GM23338 (cell line): ENCODE results near the gene DPP10. TPM values are rescaled to one million over a fixed set of nuclear protein-coding genes. Genes with fewer than 3 reads are reported as not detected.

ENCODE experiments used
- ATAC-seq: fragments of 200-7000 bp; cut with Tn5 transposase; 3 replicates; pipeline ENCODE4 v1.9.1; 2020
- DNase-seq: peaks from one replicate; pipeline ENCODE4 v3.0.0-alpha.2; 2015; ENCODE audit warnings: low spot score
- H2AFZ ChIP-seq: fragments of 200-600 bp; sonication (generic); 2 replicates; pipeline ENCODE4 v1.8.0; 2016; ENCODE audit warnings: antibody characterized with exemption, mild to moderate bottlenecking, moderate library complexity
- H3F3A ChIP-seq: fragments of 200-600 bp; sonication (generic); replicated peaks from 2 replicates; pipeline ENCODE4 v1.8.0; 2017; ENCODE audit warnings: antibody characterized with exemption, mixed run types, low read depth
- H3K27ac ChIP-seq: fragments of 200-600 bp; sonication (generic); 2 replicates; pipeline ENCODE4 v1.6.1; 2016; ENCODE audit warnings: low read depth
- H3K27me3 ChIP-seq: fragments of 200-600 bp; sonication (generic); 2 replicates; pipeline ENCODE4 v1.8.0; 2016; ENCODE audit warnings: mild to moderate bottlenecking, mixed run types, moderate library complexity; ENCODE audit not compliant: insufficient read depth
- H3K36me3 ChIP-seq: fragments of 200-600 bp; sonication (generic); 2 replicates; pipeline ENCODE4 v1.8.0; 2016; ENCODE audit warnings: mild to moderate bottlenecking; ENCODE audit not compliant: insufficient read depth
- H3K4me1 ChIP-seq: fragments of 200-600 bp; sonication (generic); 2 replicates; pipeline ENCODE4 v1.8.0; 2016; ENCODE audit warnings: mild to moderate bottlenecking, moderate library complexity; ENCODE audit not compliant: insufficient read depth
- H3K4me2 ChIP-seq: fragments of 200-600 bp; sonication (generic); 2 replicates; pipeline ENCODE4 v1.7.1; 2017; ENCODE audit warnings: mixed run types
- H3K4me3 ChIP-seq: fragments of 200-600 bp; sonication (generic); 2 replicates; pipeline ENCODE4 v1.6.1; 2016; ENCODE audit warnings: mixed run types
- H3K79me2 ChIP-seq: fragments of 200-600 bp; sonication (generic); replicated peaks from 2 replicates; pipeline ENCODE4 v1.8.0; 2017; ENCODE audit warnings: mild to moderate bottlenecking; ENCODE audit not compliant: insufficient read depth
- H3K9me2 ChIP-seq: fragments of 200-600 bp; sonication (generic); 2 replicates; pipeline ENCODE4 v1.8.0; 2017; ENCODE audit not compliant: insufficient read depth
- H4K20me1 ChIP-seq: fragments of 200-600 bp; sonication (generic); replicated peaks from 2 replicates; pipeline ENCODE4 v1.8.0; 2017; ENCODE audit warnings: mild to moderate bottlenecking; ENCODE audit not compliant: insufficient read depth
- H3K27ac Mint-ChIP-seq: 2 replicates; pipeline ENCODE4 v1.8.0; 2020; ENCODE audit warnings: inconsistent platforms, mild to moderate bottlenecking, moderate library complexity, mixed read lengths
- H3K27me3 Mint-ChIP-seq: 3 replicates; pipeline ENCODE4 v1.8.0; 2022; ENCODE audit warnings: low read depth, mild to moderate bottlenecking, moderate library complexity, mixed read lengths, inconsistent platforms; ENCODE audit not compliant: insufficient read depth, poor library complexity
- H3K36me3 Mint-ChIP-seq: 3 replicates; pipeline ENCODE4 v1.8.0; 2021; ENCODE audit warnings: low read depth, mild to moderate bottlenecking, inconsistent platforms, moderate library complexity, mixed read lengths
- H3K4me1 Mint-ChIP-seq: 3 replicates; pipeline ENCODE4 v1.8.0; 2020; ENCODE audit warnings: mild to moderate bottlenecking, inconsistent platforms, mixed read lengths
- H3K4me3 Mint-ChIP-seq: 3 replicates; pipeline ENCODE4 v1.8.0; 2021; ENCODE audit warnings: moderate library complexity, mild to moderate bottlenecking, inconsistent platforms, mixed read lengths
- H3K9me3 Mint-ChIP-seq: 3 replicates; pipeline ENCODE4 v1.8.0; 2020; ENCODE audit warnings: moderate library complexity, mild to moderate bottlenecking, inconsistent platforms, mixed read lengths
- CREB1 ChIP-seq: fragments of 250-450 bp; sonication (Bioruptor Pico); IDR thresholded peaks from 2 replicates; pipeline ENCODE4 v1.5.0; 2020; ENCODE audit warnings: low read depth, mild to moderate bottlenecking, moderate library complexity
- ETS1 ChIP-seq: IDR thresholded peaks from 2 replicates; pipeline ENCODE4 v1.6.1; 2016; ENCODE audit warnings: antibody characterized with exemption
- EZH2 ChIP-seq: fragments of 200-600 bp; sonication (generic); IDR thresholded peaks from one replicate; pipeline ENCODE4 v1.8.0; 2017; ENCODE audit warnings: antibody characterized with exemption, mild to moderate bottlenecking, low read depth; ENCODE audit not compliant: unreplicated experiment
- EZH2phosphoT487 ChIP-seq: fragments of 200-600 bp; sonication (generic); IDR thresholded peaks from one replicate; pipeline ENCODE4 v1.8.1; 2018; ENCODE audit warnings: antibody characterized with exemption; ENCODE audit not compliant: unreplicated experiment
- JUNB ChIP-seq: IDR thresholded peaks from one replicate; pipeline ENCODE4 v1.6.1; 2016; ENCODE audit warnings: antibody characterized with exemption; ENCODE audit not compliant: unreplicated experiment
- NANOG ChIP-seq: IDR thresholded peaks from 2 replicates; pipeline ENCODE4 v1.6.1; 2016; ENCODE audit warnings: antibody characterized with exemption, borderline replicate concordance
- POLR2AphosphoS5 ChIP-seq: IDR thresholded peaks from 2 replicates; pipeline ENCODE4 v1.6.1; 2016; ENCODE audit warnings: antibody characterized with exemption, low read depth
- REST ChIP-seq: IDR thresholded peaks from one replicate; pipeline ENCODE4 v1.6.1; 2018; ENCODE audit warnings: antibody characterized with exemption; ENCODE audit not compliant: unreplicated experiment
- STAT1 ChIP-seq: IDR thresholded peaks from one replicate; pipeline ENCODE4 v1.6.1; 2016; ENCODE audit warnings: antibody characterized with exemption; ENCODE audit not compliant: unreplicated experiment
- ZNF114 ChIP-seq: fragments of 250-450 bp; sonication (Bioruptor Pico); IDR thresholded peaks from 2 replicates; pipeline ENCODE4 v1.5.0; 2020; ENCODE audit warnings: mild to moderate bottlenecking, moderate library complexity
- ZNF331 ChIP-seq: fragments of 250-450 bp; sonication (Bioruptor Pico); IDR thresholded peaks from 2 replicates; pipeline ENCODE4 v1.5.0; 2020; ENCODE audit warnings: low read depth, mild to moderate bottlenecking, moderate library complexity
- polyA plus RNA-seq: library from polyadenylated mRNA; unstranded; fragments of >200 nt; fragmentation: Nextera tagmentation; extraction: Ambion mirVana; gene quantifications from 2 replicates; pipeline ENCODE4 v1.2.1, GENCODE V29; 2016
- total RNA-seq: library from RNA; depleted of rRNA; stranded (reverse); fragments of >200 nt; shearing (Covaris generic); gene quantifications from 2 replicates; pipeline ENCODE4 v1.2.3, GENCODE V29; 2014
- TF ChIP-seq, protein P1 (sequence below), 2 experiments: fragments of 200-600 bp in 1 of 2; sonication (generic) in 1 of 2; conservative IDR thresholded peaks; 2 replicates each; pipeline versions ENCODE4 v1.5.1 to v1.6.1; 2016 to 2017; ENCODE audit warnings: antibody characterized with exemption in 2 of 2, low read depth in 2 of 2, mild to moderate bottlenecking in 2 of 2, moderate library complexity in 1 of 2
- TF ChIP-seq, protein P2 (sequence below): fragments of 250-450 bp; sonication (Bioruptor Pico); IDR thresholded peaks from 2 replicates; pipeline ENCODE4 v1.5.0; 2020; ENCODE audit warnings: mild to moderate bottlenecking, moderate library complexity

DPP10 gene
- total and polyA plus RNA-seq, 2 experiments from 2014 or later = 3.6 to 14.8 TPM

DNA sequence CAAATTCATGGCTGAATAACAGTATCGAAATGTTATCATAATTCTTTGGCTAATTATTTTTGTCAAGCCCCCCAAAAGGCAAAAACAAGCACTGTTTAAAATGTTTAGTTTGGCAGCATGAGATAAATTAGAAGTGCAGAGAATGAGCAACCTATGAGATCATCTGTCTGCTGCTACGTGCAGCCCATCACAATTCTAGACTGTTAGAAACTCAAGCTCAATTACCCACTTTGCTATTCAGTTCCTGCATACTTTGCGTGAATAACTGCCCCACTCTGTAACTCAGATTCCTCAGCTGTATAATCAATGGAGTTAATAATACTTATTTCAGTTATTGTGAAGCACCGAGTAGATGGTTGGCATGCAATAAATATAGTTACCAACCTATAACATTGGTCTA, 1181.9 kb downstream of the DPP10 start:
- Histone ChIP-seq H3K27ac (no peak overlapping the region), H3K27me3 (no peaks in the 10 kb centered on the region), H3K4me2 (no peak overlapping the region), H3K4me3 (no peak overlapping the region), H4K20me1 (no peaks in the 10 kb centered on the region), H3K79me2 (no peaks in the 10 kb centered on the region), H2AFZ (no peak overlapping the region), H3F3A (no peaks in the 10 kb centered on the region), H3K36me3 (no peaks in the 10 kb centered on the region), H3K4me1 (no peaks in the 10 kb centered on the region), H3K9me2 (no peaks in the 10 kb centered on the region)
- peaks cover 2% of the 10 kb centered on the region for H3K27me3 Mint-ChIP-seq
- TF ChIP-seq CREB1 (CRISPR knock-in tag) (no peak), POLR2AphosphoS5 (no peak), NANOG (no peak), ZNF331 (CRISPR knock-in tag) (no peak), REST (no peak), ZNF114 (CRISPR knock-in tag) (no peak), ETS1 (no peak), EZH2phosphoT487 (no peak), JUNB (no peak), EZH2 (no peak), STAT1 (no peak)
- TF ChIP-seq, protein P1, sequence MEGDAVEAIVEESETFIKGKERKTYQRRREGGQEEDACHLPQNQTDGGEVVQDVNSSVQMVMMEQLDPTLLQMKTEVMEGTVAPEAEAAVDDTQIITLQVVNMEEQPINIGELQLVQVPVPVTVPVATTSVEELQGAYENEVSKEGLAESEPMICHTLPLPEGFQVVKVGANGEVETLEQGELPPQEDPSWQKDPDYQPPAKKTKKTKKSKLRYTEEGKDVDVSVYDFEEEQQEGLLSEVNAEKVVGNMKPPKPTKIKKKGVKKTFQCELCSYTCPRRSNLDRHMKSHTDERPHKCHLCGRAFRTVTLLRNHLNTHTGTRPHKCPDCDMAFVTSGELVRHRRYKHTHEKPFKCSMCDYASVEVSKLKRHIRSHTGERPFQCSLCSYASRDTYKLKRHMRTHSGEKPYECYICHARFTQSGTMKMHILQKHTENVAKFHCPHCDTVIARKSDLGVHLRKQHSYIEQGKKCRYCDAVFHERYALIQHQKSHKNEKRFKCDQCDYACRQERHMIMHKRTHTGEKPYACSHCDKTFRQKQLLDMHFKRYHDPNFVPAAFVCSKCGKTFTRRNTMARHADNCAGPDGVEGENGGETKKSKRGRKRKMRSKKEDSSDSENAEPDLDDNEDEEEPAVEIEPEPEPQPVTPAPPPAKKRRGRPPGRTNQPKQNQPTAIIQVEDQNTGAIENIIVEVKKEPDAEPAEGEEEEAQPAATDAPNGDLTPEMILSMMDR (conservative IDR thresholded peaks at IDR 0.05; ENCODE audit: low read depth in 2 of 2) = no peak
- TF ChIP-seq, protein P2, sequence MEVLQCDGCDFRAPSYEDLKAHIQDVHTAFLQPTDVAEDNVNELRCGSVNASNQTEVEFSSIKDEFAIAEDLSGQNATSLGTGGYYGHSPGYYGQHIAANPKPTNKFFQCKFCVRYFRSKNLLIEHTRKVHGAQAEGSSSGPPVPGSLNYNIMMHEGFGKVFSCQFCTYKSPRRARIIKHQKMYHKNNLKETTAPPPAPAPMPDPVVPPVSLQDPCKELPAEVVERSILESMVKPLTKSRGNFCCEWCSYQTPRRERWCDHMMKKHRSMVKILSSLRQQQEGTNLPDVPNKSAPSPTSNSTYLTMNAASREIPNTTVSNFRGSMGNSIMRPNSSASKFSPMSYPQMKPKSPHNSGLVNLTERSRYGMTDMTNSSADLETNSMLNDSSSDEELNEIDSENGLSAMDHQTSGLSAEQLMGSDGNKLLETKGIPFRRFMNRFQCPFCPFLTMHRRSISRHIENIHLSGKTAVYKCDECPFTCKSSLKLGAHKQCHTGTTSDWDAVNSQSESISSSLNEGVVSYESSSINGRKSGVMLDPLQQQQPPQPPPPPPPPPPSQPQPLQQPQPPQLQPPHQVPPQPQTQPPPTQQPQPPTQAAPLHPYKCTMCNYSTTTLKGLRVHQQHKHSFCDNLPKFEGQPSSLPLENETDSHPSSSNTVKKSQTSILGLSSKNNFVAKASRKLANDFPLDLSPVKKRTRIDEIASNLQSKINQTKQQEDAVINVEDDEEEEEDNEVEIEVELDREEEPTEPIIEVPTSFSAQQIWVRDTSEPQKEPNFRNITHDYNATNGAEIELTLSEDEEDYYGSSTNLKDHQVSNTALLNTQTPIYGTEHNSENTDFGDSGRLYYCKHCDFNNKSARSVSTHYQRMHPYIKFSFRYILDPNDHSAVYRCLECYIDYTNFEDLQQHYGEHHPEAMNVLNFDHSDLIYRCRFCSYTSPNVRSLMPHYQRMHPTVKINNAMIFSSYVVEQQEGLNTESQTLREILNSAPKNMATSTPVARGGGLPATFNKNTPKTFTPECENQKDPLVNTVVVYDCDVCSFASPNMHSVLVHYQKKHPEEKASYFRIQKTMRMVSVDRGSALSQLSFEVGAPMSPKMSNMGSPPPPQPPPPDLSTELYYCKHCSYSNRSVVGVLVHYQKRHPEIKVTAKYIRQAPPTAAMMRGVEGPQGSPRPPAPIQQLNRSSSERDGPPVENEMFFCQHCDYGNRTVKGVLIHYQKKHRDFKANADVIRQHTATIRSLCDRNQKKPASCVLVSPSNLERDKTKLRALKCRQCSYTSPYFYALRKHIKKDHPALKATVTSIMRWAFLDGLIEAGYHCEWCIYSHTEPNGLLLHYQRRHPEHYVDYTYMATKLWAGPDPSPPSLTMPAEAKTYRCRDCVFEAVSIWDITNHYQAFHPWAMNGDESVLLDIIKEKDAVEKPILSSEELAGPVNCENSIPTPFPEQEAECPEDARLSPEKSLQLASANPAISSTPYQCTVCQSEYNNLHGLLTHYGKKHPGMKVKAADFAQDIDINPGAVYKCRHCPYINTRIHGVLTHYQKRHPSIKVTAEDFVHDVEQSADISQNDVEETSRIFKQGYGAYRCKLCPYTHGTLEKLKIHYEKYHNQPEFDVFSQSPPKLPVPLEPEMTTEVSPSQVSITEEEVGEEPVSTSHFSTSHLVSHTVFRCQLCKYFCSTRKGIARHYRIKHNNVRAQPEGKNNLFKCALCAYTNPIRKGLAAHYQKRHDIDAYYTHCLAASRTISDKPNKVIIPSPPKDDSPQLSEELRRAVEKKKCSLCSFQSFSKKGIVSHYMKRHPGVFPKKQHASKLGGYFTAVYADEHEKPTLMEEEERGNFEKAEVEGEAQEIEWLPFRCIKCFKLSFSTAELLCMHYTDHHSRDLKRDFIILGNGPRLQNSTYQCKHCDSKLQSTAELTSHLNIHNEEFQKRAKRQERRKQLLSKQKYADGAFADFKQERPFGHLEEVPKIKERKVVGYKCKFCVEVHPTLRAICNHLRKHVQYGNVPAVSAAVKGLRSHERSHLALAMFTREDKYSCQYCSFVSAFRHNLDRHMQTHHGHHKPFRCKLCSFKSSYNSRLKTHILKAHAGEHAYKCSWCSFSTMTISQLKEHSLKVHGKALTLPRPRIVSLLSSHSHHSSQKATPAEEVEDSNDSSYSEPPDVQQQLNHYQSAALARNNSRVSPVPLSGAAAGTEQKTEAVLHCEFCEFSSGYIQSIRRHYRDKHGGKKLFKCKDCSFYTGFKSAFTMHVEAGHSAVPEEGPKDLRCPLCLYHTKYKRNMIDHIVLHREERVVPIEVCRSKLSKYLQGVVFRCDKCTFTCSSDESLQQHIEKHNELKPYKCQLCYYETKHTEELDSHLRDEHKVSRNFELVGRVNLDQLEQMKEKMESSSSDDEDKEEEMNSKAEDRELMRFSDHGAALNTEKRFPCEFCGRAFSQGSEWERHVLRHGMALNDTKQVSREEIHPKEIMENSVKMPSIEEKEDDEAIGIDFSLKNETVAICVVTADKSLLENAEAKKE (CRISPR knock-in tag) = no peak
- no peak overlapping the region for H3K4me3 Mint-ChIP-seq
- H3K36me3 Mint-ChIP-seq = no peaks in the 10 kb centered on the region
- DNase-seq (no peak), ATAC-seq (no peak)
- H3K9me3 Mint-ChIP-seq = no peaks in the 10 kb centered on the region
- H3K4me1 Mint-ChIP-seq = no peaks in the 10 kb centered on the region
- H3K27ac Mint-ChIP-seq = no peak overlapping the region
